Measurements from ENCODE around the gene ABLIM1.

Gene ABLIM1

DNA sequence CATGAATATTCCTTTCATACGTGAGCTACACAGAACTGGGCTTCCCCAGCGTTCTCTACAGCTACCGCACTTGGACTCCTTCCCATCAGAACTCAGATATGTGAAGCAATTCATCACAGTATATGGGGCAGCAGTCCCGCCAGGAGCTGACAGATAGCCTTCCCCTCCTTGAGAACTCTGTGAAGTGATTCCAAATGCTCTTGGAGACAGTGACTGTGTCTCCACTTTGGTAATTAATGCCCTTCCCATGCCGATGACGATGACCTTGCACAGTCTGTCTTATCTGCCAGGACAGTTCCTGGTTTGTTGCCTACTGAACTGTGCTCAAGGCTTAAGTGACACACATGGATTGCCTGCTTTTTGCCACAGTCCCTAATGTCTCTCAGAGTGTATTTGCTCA, 178.8 kb downstream of the ABLIM1 start:
- H3K9me2 ChIP-seq (replicated peaks; ENCODE audit: insufficient read depth, low read length), result no peaks in the 10 kb centered on the region
- H3K9me3 ChIP-seq (replicated peaks; ENCODE audit: insufficient read depth, low read length), result no peaks in the 10 kb centered on the region
- H3K27me3 ChIP-seq (replicated peaks; ENCODE audit: insufficient read depth, low read length), result no peaks in the 10 kb centered on the region
- no peaks in the 10 kb centered on the region for H3K4me1 ChIP-seq (ENCODE audit: low read length)
- no peak overlapping the region for H3K4me2 ChIP-seq (ENCODE audit: low read depth, low read length)
- H3K36me3 ChIP-seq (replicated peaks; ENCODE audit: insufficient read depth, low read length), result no peaks in the 10 kb centered on the region
- no peaks in the 10 kb centered on the region for H3K79me2 ChIP-seq (ENCODE audit: low read length)
- H3F3A ChIP-seq (ENCODE audit: insufficient read depth, low read length), result no peaks in the 10 kb centered on the region
- H3K27ac ChIP-seq (ENCODE audit: low read length), result no peak overlapping the region
- H4K20me1 ChIP-seq (ENCODE audit: insufficient read depth, low read length), result no peaks in the 10 kb centered on the region
- no peak for DNase-seq
- TF ChIP-seq, protein P1, sequence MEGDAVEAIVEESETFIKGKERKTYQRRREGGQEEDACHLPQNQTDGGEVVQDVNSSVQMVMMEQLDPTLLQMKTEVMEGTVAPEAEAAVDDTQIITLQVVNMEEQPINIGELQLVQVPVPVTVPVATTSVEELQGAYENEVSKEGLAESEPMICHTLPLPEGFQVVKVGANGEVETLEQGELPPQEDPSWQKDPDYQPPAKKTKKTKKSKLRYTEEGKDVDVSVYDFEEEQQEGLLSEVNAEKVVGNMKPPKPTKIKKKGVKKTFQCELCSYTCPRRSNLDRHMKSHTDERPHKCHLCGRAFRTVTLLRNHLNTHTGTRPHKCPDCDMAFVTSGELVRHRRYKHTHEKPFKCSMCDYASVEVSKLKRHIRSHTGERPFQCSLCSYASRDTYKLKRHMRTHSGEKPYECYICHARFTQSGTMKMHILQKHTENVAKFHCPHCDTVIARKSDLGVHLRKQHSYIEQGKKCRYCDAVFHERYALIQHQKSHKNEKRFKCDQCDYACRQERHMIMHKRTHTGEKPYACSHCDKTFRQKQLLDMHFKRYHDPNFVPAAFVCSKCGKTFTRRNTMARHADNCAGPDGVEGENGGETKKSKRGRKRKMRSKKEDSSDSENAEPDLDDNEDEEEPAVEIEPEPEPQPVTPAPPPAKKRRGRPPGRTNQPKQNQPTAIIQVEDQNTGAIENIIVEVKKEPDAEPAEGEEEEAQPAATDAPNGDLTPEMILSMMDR (IDR thresholded peaks at IDR 0.05; ENCODE audit: low read length), result no peak
- TF ChIP-seq EZH2 (optimal IDR thresholded peaks at IDR 0.05; ENCODE audit: low read depth, low read length) (no peak), EZH2phosphoT487 (IDR thresholded peaks at IDR 0.05; ENCODE audit: low read length) (no peak)
- no peak overlapping the region for H2AFZ ChIP-seq (ENCODE audit: low read length)
- H3K4me3 ChIP-seq (ENCODE audit: low read length), result no peak overlapping the region
- no peak overlapping the region for H3K9ac ChIP-seq (ENCODE audit: low read length)

DNA sequence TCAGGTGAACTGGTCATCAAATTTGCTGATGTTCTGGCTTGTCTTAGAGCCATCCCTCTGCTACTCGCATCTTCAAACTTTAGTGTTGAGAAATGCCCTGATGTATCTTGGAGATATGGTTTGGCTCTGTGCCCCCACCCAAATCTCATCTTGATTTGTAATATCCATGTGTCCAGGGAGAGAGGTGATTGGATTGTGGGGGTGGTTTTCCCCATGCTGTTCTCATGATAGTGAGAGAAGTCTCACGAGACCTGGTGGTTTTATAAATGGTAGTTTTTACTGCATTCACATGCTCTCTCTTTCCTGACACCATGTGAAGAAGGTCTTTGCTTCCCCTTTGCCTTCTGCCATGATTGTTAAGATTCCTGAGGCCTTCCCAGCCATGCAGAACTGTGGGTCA, 179.8 kb downstream of the ABLIM1 start:
- Histone ChIP-seq H3K4me1 (ENCODE audit: low read length) (no peaks in the 10 kb centered on the region), H3K9ac (ENCODE audit: low read length) (no peak overlapping the region), H3K9me3 (replicated peaks; ENCODE audit: insufficient read depth, low read length) (no peaks in the 10 kb centered on the region), H3K4me2 (ENCODE audit: low read depth, low read length) (no peak overlapping the region), H2AFZ (ENCODE audit: low read length) (no peak overlapping the region), H3F3A (ENCODE audit: insufficient read depth, low read length) (no peaks in the 10 kb centered on the region), H3K79me2 (ENCODE audit: low read length) (no peaks in the 10 kb centered on the region), H4K20me1 (ENCODE audit: insufficient read depth, low read length) (no peaks in the 10 kb centered on the region), H3K9me2 (replicated peaks; ENCODE audit: insufficient read depth, low read length) (no peaks in the 10 kb centered on the region), H3K4me3 (ENCODE audit: low read length) (no peak overlapping the region), H3K36me3 (replicated peaks; ENCODE audit: insufficient read depth, low read length) (no peaks in the 10 kb centered on the region), H3K27ac (ENCODE audit: low read length) (no peak overlapping the region), H3K27me3 (replicated peaks; ENCODE audit: insufficient read depth, low read length) (no peaks in the 10 kb centered on the region)
- TF ChIP-seq, protein P1 (IDR thresholded peaks at IDR 0.05; ENCODE audit: low read length), result no peak
- no peak for DNase-seq

DNA sequence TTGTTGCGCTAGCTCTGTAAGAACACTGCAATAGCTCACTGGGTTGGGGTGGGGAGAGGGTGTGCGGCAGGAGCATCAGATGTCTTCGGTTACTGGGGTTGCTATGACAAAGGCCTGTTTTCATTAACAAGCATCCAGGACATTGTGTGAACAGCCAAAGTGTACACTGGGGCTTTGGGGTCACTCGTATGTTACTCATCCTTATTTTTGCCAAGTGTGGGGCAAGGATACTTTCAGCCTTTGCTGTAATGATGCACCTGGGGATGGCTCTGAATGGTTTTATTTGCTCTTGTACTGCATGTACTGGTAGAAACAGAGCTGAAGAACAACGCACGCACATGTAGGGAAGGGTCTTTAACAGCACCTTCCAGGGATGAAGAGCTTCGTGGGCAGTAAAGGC, 180.8 kb downstream of the ABLIM1 start:
- Histone ChIP-seq H4K20me1 (ENCODE audit: insufficient read depth, low read length) (no peaks in the 10 kb centered on the region), H3K4me2 (ENCODE audit: low read depth, low read length) (no peak overlapping the region), H3F3A (ENCODE audit: insufficient read depth, low read length) (no peaks in the 10 kb centered on the region), H2AFZ (ENCODE audit: low read length) (no peak overlapping the region), H3K4me1 (ENCODE audit: low read length) (no peaks in the 10 kb centered on the region), H3K79me2 (ENCODE audit: low read length) (no peaks in the 10 kb centered on the region), H3K27ac (ENCODE audit: low read length) (no peak overlapping the region), H3K4me3 (ENCODE audit: low read length) (no peak overlapping the region), H3K9me3 (replicated peaks; ENCODE audit: insufficient read depth, low read length) (no peaks in the 10 kb centered on the region), H3K27me3 (replicated peaks; ENCODE audit: insufficient read depth, low read length) (no peaks in the 10 kb centered on the region), H3K36me3 (replicated peaks; ENCODE audit: insufficient read depth, low read length) (no peaks in the 10 kb centered on the region), H3K9ac (ENCODE audit: low read length) (no peak overlapping the region), H3K9me2 (replicated peaks; ENCODE audit: insufficient read depth, low read length) (no peaks in the 10 kb centered on the region)
- no peak for TF ChIP-seq EZH2 (optimal IDR thresholded peaks at IDR 0.05; ENCODE audit: low read depth, low read length)
- TF ChIP-seq, protein P1 (IDR thresholded peaks at IDR 0.05; ENCODE audit: low read length), result no peak
- no peak for TF ChIP-seq EZH2phosphoT487 (IDR thresholded peaks at IDR 0.05; ENCODE audit: low read length)
- DNase-seq, result no peak

Data from MM.1S (cell line).